OCI-LY3 (cell line): Measurements from ENCODE around the gene POU6F2.
"Not testable (repeated sequence)": the region's sequence is repeated elsewhere in the genome, so short reads cannot be mapped to it uniquely, and the experiment has no call there.

Experiments
- H2AFZ ChIP-seq: fragments of 200-600, 300-600 bp; shearing (Covaris generic); 2 replicates; pipeline ENCODE4 v1.6.0; 2014; ENCODE audit warnings: antibody characterized with exemption, low read depth, low read length
- H3K27ac ChIP-seq: fragments of 200-600, 300-600 bp; sonication (generic); 2 replicates; pipeline ENCODE4 v1.5.1; 2014; ENCODE audit warnings: mild to moderate bottlenecking, low read length, moderate library complexity, mixed read lengths
- H3K27me3 ChIP-seq: fragments of 200-600, 300-600 bp; sonication (generic); 2 replicates; pipeline ENCODE4 v1.6.1; 2014; ENCODE audit warnings: low read depth, low read length, mixed read lengths
- H3K36me3 ChIP-seq: fragments of 200-600, 300-600 bp; sonication (generic); replicated peaks from 2 replicates; pipeline ENCODE3; 2014; ENCODE audit warnings: low read depth, low read length, mixed read lengths
- H3K4me1 ChIP-seq: fragments of 300-600, 200-600 bp; sonication (generic); 2 replicates; pipeline ENCODE4 v1.6.1; 2014; ENCODE audit warnings: low read length, mixed read lengths
- H3K4me2 ChIP-seq: fragments of 200-600, 300-600 bp; sonication (generic); 2 replicates; pipeline ENCODE4 v1.6.1; 2014; ENCODE audit warnings: low read length, mixed read lengths
- H3K4me3 ChIP-seq: fragments of 300-600, 200-600 bp; sonication (generic); 2 replicates; pipeline ENCODE4 v1.5.1; 2014; ENCODE audit warnings: antibody characterized with exemption, mild to moderate bottlenecking, low read length, moderate library complexity
- H3K79me2 ChIP-seq: fragments of 300-600, 200-600 bp; shearing (Covaris generic); 2 replicates; pipeline ENCODE4 v1.6.1; 2014; ENCODE audit warnings: mild to moderate bottlenecking, low read length, mixed read lengths
- H3K9ac ChIP-seq: fragments of 300-600, 200-600 bp; shearing (Covaris generic); 2 replicates; pipeline ENCODE4 v1.6.0; 2014; ENCODE audit warnings: mild to moderate bottlenecking, low read length, moderate library complexity
- H3K9me3 ChIP-seq: fragments of 200-600, 300-600 bp; shearing (Covaris generic); 2 replicates; pipeline ENCODE4 v1.6.1; 2014; ENCODE audit warnings: low read length, mixed read lengths; ENCODE audit not compliant: insufficient read depth
- H4K20me1 ChIP-seq: fragments of 200-600, 300-600 bp; sonication (generic); 2 replicates; pipeline ENCODE4 v1.6.1; 2016; ENCODE audit warnings: low read length, mixed read lengths; ENCODE audit not compliant: insufficient read depth
- CTCF ChIP-seq: fragments of 200-600, 300-600 bp; sonication (generic); IDR thresholded peaks from 2 replicates; pipeline ENCODE4 v1.5.1; 2014; ENCODE audit warnings: antibody characterized with exemption, low read length, low read depth
- EZH2phosphoT487 ChIP-seq: fragments of 200-600 bp; shearing (Covaris generic); IDR thresholded peaks from 2 replicates; pipeline ENCODE4 v1.6.1; 2018; ENCODE audit warnings: antibody characterized with exemption, mixed run types, low read depth

POU6F2 gene

GRCh38 chr7:38940774-38941173 is 36.9 kb upstream of the POU6F2 start:
- no peaks in the 10 kb centered on the region for H3K9me3 ChIP-seq
- no peaks in the 10 kb centered on the region for H4K20me1 ChIP-seq
- peaks cover 44% of the 10 kb centered on the region for H3K27me3 ChIP-seq
- H2AFZ ChIP-seq, result no peak overlapping the region
- no peaks in the 10 kb centered on the region for H3K79me2 ChIP-seq
- no peak overlapping the region for H3K27ac ChIP-seq
- no peak overlapping the region for H3K4me3 ChIP-seq
- H3K4me1 ChIP-seq, result no peaks in the 10 kb centered on the region
- no peak overlapping the region for H3K9ac ChIP-seq
- no peak overlapping the region for H3K4me2 ChIP-seq
- no peaks in the 10 kb centered on the region for H3K36me3 ChIP-seq
- TF ChIP-seq EZH2phosphoT487, result no peak
- TF ChIP-seq CTCF, result no peak

- Histone ChIP-seq H3K79me2 (no peaks in the 10 kb centered on the region), H2AFZ (no peak overlapping the region), H3K4me1 (no peaks in the 10 kb centered on the region), H3K36me3 (no peaks in the 10 kb centered on the region), H4K20me1 (no peaks in the 10 kb centered on the region), H3K4me2 (no peak overlapping the region), H3K9ac (no peak overlapping the region), H3K4me3 (no peak overlapping the region), H3K27me3 (peaks cover 38% of the 10 kb centered on the region), H3K27ac (no peak overlapping the region), H3K9me3 (no peaks in the 10 kb centered on the region)
- TF ChIP-seq CTCF, result no peak
Observed at GRCh38 chr7:38942431-38943051, 35.2 kb upstream of the POU6F2 start.

GRCh38 chr7:38947541-38947940 is 30.2 kb upstream of the POU6F2 start:
- not testable (repeated sequence) for H3K36me3 ChIP-seq, H3K79me2 ChIP-seq, H3K27ac ChIP-seq, H3K4me3 ChIP-seq, H3K4me1 ChIP-seq, H3K9ac ChIP-seq, H3K9me3 ChIP-seq, H3K27me3 ChIP-seq, H3K4me2 ChIP-seq, H4K20me1 ChIP-seq, H2AFZ ChIP-seq

GRCh38 chr7:38950309-38950708 is 27.4 kb upstream of the POU6F2 start:
- H2AFZ ChIP-seq, result no peak overlapping the region
- TF ChIP-seq EZH2phosphoT487 (no peak), CTCF (no peak)
- H3K27ac ChIP-seq, result no peak overlapping the region

GRCh38 chr7:38951213-38951612 is 26.5 kb upstream of the POU6F2 start:
- no peaks in the 10 kb centered on the region for H3K9me3 ChIP-seq
- no peak overlapping the region for H3K27ac ChIP-seq
- H3K36me3 ChIP-seq, result no peaks in the 10 kb centered on the region
- TF ChIP-seq CTCF (no peak), EZH2phosphoT487 (no peak)
- peaks cover 6% of the 10 kb centered on the region for H3K4me1 ChIP-seq
- no peak overlapping the region for H3K4me2 ChIP-seq
- peaks cover 11% of the 10 kb centered on the region; the same call in 1 of the 2 replicates for H3K27me3 ChIP-seq
- no peak overlapping the region for H3K4me3 ChIP-seq
- H3K9ac ChIP-seq, result no peak overlapping the region
- no peaks in the 10 kb centered on the region for H4K20me1 ChIP-seq
- H2AFZ ChIP-seq, result no peak overlapping the region
- H3K79me2 ChIP-seq, result no peaks in the 10 kb centered on the region

More at GRCh38 chr7:38950309-38950708, 27.4 kb upstream of the POU6F2 start:
- Histone ChIP-seq H3K4me1 (peaks cover 6% of the 10 kb centered on the region), H3K4me2 (no peak overlapping the region), H3K27me3 (peaks cover 11% of the 10 kb centered on the region; the same call in 1 of the 2 replicates), H3K79me2 (no peaks in the 10 kb centered on the region), H4K20me1 (no peaks in the 10 kb centered on the region), H3K4me3 (no peak overlapping the region), H3K9me3 (no peaks in the 10 kb centered on the region), H3K9ac (no peak overlapping the region), H3K36me3 (no peaks in the 10 kb centered on the region)
